Activated CD8-positive, alpha-beta memory T cell treated with anti-CD3 and anti-CD28 coated beads, Interleukin-2, amount 50 U/mL, for 24 hours (primary cell): ENCODE data around the gene TBRG1.
"Not testable (repeated sequence)": the region's sequence is repeated elsewhere in the genome, so short reads cannot be mapped to it uniquely, and the experiment has no call there.

Experiments
- DNase-seq: peaks from one replicate; pipeline ENCODE4 v3.0.0-alpha.2; 2020; ENCODE audit errors: extremely low read depth

The TBRG1 gene

GRCh38 chr11:124622531-124623451 lies at the start of gene TBRG1:
Gene TBRG1, plus strand, starts transcription at chr11:124622864. Its CDS starts 220 bp downstream, at chr11:124623084.
- DNase-seq = peak; percentile 70

- DNase-seq = no peak
Measured at GRCh38 chr11:124577716-124578427, 44.8 kb upstream of the TBRG1 start.

GRCh38 chr11:124578761-124579160 lies 43.9 kb upstream of the TBRG1 start:
- no peak for DNase-seq

- DNase-seq = no peak
Measured at GRCh38 chr11:124581817-124582216, 40.8 kb upstream of the TBRG1 start.

- DNase-seq = no peak
Measured at GRCh38 chr11:124582565-124582964, 40.1 kb upstream of the TBRG1 start.

- no peak for DNase-seq
Measured at GRCh38 chr11:124583781-124584180, 38.9 kb upstream of the TBRG1 start.

- DNase-seq = no peak
Measured at GRCh38 chr11:124584681-124585372, 37.8 kb upstream of the TBRG1 start.

GRCh38 chr11:124586238-124586860 lies 36.3 kb upstream of the TBRG1 start:
- DNase-seq = peak; percentile 4

- DNase-seq = no peak
Measured at GRCh38 chr11:124591430-124591829, 31.2 kb upstream of the TBRG1 start.

- DNase-seq = no peak
Measured at GRCh38 chr11:124592627-124593026, 30.0 kb upstream of the TBRG1 start.

- DNase-seq = no peak
Measured at GRCh38 chr11:124595302-124595701, 27.4 kb upstream of the TBRG1 start.

GRCh38 chr11:124597626-124598025 lies 25.0 kb upstream of the TBRG1 start:
- no peak for DNase-seq

- DNase-seq = no peak
Measured at GRCh38 chr11:124600621-124601320, 21.9 kb upstream of the TBRG1 start.

GRCh38 chr11:124602193-124602592 lies 20.5 kb upstream of the TBRG1 start:
- no peak for DNase-seq

GRCh38 chr11:124602723-124603122 lies 19.9 kb upstream of the TBRG1 start:
- not testable (repeated sequence) for DNase-seq

GRCh38 chr11:124605719-124606118 lies 16.9 kb upstream of the TBRG1 start:
- no peak for DNase-seq

- no peak for DNase-seq
Measured at GRCh38 chr11:124608147-124608546, 14.5 kb upstream of the TBRG1 start.

GRCh38 chr11:124610295-124610694 lies 12.4 kb upstream of the TBRG1 start:
- DNase-seq = no peak

- no peak for DNase-seq
Measured at GRCh38 chr11:124611064-124611463, 11.6 kb upstream of the TBRG1 start, which contains the start of gene PANX3. Gene PANX3, plus strand, starts transcription at chr11:124611428. Its CDS starts 129 bp downstream, at chr11:124611557.

GRCh38 chr11:124612045-124612444 lies 10.6 kb upstream of the TBRG1 start:
- DNase-seq = no peak
